OCI-LY3 (cell line): ENCODE results near the gene ESRP2.

Experiments used
- EZH2phosphoT487 ChIP-seq: fragments of 200-600 bp; shearing (Covaris generic); IDR thresholded peaks from 2 replicates; pipeline ENCODE4 v1.6.1; 2018; ENCODE audit warnings: antibody characterized with exemption, mixed run types, low read depth
- TF ChIP-seq, protein P1 (sequence below): fragments of 200-600, 300-600 bp; sonication (generic); IDR thresholded peaks from 2 replicates; pipeline ENCODE4 v1.5.1; 2014; ENCODE audit warnings: antibody characterized with exemption, low read length, low read depth

- TF ChIP-seq, protein P1, sequence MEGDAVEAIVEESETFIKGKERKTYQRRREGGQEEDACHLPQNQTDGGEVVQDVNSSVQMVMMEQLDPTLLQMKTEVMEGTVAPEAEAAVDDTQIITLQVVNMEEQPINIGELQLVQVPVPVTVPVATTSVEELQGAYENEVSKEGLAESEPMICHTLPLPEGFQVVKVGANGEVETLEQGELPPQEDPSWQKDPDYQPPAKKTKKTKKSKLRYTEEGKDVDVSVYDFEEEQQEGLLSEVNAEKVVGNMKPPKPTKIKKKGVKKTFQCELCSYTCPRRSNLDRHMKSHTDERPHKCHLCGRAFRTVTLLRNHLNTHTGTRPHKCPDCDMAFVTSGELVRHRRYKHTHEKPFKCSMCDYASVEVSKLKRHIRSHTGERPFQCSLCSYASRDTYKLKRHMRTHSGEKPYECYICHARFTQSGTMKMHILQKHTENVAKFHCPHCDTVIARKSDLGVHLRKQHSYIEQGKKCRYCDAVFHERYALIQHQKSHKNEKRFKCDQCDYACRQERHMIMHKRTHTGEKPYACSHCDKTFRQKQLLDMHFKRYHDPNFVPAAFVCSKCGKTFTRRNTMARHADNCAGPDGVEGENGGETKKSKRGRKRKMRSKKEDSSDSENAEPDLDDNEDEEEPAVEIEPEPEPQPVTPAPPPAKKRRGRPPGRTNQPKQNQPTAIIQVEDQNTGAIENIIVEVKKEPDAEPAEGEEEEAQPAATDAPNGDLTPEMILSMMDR: no peak
- no peak for TF ChIP-seq EZH2phosphoT487
Observed at GRCh38 chr16:68246666-68247065, 10.7 kb upstream of the ESRP2 start.
